ENCODE data around the gene ZNF230.

Gene ZNF230

DNA sequence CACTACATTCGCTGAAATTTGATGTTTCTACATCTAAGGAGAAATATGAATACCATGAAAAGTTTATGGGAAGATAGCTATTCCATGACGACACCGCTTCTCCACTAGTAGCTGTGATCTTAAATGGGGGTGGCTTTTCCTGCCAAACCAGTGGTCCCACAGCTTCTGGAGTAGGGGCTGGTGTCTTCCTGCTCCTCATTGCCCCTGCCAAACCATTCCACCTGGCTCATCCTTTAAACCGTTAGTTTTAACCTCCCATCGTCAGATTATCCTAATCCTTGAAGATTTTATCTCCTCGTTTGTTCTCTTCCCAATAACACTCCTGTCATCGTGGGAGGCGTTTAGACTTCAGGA is 568 bp upstream of the ZNF230 start:
- H3K9me3 ChIP-seq (ENCODE audit: insufficient read depth, low read depth, low read length), result no peaks in the 10 kb centered on the region
- H3K27ac ChIP-seq (ENCODE audit: low read depth, low read length), result no peak overlapping the region
- no peaks in the 10 kb centered on the region for H3K27me3 ChIP-seq (ENCODE audit: insufficient read depth, low read length)
- 30% methylated on average over 8 of the region's 8 CpGs for WGBS
- H3K9ac ChIP-seq (ENCODE audit: low read depth, low read length), result peak overlapping the region; percentile 64
- H3K4me1 ChIP-seq (ENCODE audit: insufficient read depth, low read length), result no peaks in the 10 kb centered on the region; the same call in 1 of the 2 replicates
- H3K4me3 ChIP-seq (ENCODE audit: low read length), result peak overlapping the region; percentile 74
- peaks cover 3% of the 10 kb centered on the region; the same call in 1 of the 2 replicates for H3K36me3 ChIP-seq (ENCODE audit: insufficient read depth, low read length)

DNA sequence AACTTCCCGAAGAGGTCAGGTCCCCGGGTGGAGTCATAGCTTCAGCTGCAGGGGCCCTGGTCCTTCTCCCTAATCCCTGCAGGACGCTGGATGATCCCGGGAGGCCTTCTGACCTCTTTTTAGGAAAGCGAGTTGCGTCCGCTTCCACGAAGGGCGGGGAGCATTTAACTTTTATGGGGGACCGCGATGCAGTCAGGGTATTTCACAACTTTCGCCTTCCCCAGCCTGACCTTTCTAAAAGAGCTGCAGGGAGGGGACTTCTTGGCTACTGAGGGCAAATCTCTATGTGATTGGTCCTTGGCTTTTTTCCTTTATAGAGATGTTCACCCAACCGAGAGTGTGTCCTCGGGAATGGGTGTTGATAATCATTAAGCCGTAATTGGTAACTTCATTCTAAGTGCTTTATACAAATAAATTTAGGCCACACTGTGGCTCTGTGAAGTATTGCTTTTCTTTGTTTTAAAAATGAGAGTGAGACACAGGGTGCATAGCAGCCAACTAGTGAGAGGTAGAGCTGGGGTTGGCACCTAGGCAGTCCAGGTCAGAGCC is 778 bp downstream of the ZNF230 start:
- no peaks in the 10 kb centered on the region for H3K27me3 ChIP-seq (ENCODE audit: insufficient read depth, low read length)
- WGBS, result 15% methylated on average over 15 of the region's 15 CpGs
- peaks cover 4% of the 10 kb centered on the region; the same call in 1 of the 2 replicates for H3K36me3 ChIP-seq (ENCODE audit: insufficient read depth, low read length)
- peak overlapping the region; percentile 74 for H3K4me3 ChIP-seq (ENCODE audit: low read length)
- H3K9ac ChIP-seq (ENCODE audit: low read depth, low read length), result peak overlapping the region; percentile 34
- H3K9me3 ChIP-seq (ENCODE audit: insufficient read depth, low read depth, low read length), result peaks cover 3% of the 10 kb centered on the region; the same call in 1 of the 2 replicates
- no peaks in the 10 kb centered on the region; the same call in 1 of the 2 replicates for H3K4me1 ChIP-seq (ENCODE audit: insufficient read depth, low read length)
- H3K27ac ChIP-seq (ENCODE audit: low read depth, low read length), result no peak overlapping the region

DNA sequence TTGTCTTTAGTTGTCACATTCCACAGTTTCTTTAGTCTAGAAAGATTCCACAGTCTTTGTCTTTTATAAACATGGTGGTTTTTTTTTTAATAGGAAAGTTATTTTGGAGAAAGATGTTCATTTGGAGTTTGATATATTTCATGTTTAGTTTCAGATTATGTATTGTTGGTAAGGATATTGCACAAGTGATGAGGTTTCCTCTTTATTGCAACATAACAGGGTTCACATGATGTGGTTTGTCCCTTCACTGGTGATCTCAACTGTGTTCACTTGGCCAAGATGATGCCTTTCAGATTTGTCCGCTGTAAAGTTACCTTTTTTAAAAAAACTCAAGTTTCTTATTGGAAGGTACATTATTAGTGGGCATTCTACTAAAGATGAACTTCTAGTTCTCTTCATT is 3.2 kb downstream of the ZNF230 start:
- no peak overlapping the region for H3K9ac ChIP-seq (ENCODE audit: low read depth, low read length)
- no peak overlapping the region for H3K4me3 ChIP-seq (ENCODE audit: low read length)
- peaks cover 28% of the 10 kb centered on the region for H3K9me3 ChIP-seq (ENCODE audit: insufficient read depth, low read depth, low read length)
- peaks cover 28% of the 10 kb centered on the region for H3K36me3 ChIP-seq (ENCODE audit: insufficient read depth, low read length)
- H3K27me3 ChIP-seq (ENCODE audit: insufficient read depth, low read length), result no peaks in the 10 kb centered on the region
- H3K27ac ChIP-seq (ENCODE audit: low read depth, low read length), result no peak overlapping the region
- H3K4me1 ChIP-seq (ENCODE audit: insufficient read depth, low read length), result no peaks in the 10 kb centered on the region; the same call in 1 of the 2 replicates
- no CpG with 5 or more reads among the region's 1 CpG for WGBS

DNA sequence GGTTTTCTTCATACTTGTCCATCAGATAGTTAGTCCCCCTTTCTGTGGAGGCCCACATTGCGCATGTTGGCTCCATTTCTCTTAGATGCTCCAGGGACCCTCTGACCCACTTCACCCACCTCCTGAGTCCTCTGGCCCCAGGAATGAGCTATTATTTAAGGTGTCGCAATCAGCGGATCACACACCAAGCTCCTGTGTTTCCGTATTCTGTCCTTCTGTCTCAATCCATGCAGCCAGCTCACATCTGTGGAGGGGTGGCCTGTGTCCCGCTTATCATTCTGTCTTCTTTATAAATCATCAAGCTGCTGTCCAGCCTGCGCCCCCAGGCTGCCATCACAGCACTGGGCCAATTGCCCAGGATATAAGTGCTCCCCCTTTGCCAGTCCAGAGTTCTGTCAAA is 4.7 kb downstream of the ZNF230 start:
- Histone ChIP-seq H3K9me3 (ENCODE audit: insufficient read depth, low read depth, low read length) (peaks cover 43% of the 10 kb centered on the region), H3K4me1 (ENCODE audit: insufficient read depth, low read length) (no peaks in the 10 kb centered on the region), H3K9ac (ENCODE audit: low read depth, low read length) (no peak overlapping the region), H3K27me3 (ENCODE audit: insufficient read depth, low read length) (no peaks in the 10 kb centered on the region), H3K4me3 (ENCODE audit: low read length) (no peak overlapping the region), H3K27ac (ENCODE audit: low read depth, low read length) (no peak overlapping the region), H3K36me3 (ENCODE audit: insufficient read depth, low read length) (peaks cover 40% of the 10 kb centered on the region)
- WGBS, result 97% methylated on average over 6 of the region's 6 CpGs

DNA sequence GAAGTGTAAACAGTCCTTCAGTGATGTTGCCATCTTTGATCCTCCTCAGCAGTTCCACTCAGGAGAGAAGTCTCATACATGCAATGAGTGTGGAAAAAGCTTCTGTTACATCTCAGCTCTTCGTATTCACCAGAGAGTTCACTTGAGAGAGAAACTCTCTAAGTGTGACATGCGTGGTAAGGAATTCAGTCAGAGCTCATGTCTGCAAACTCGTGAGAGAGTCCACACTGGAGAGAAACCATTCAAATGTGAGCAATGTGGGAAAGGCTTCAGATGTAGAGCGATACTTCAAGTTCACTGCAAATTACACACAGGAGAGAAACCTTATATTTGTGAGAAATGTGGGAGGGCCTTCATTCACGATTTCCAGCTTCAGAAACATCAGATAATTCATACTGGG is 7.7 kb downstream of the ZNF230 start:
- WGBS, result 96% methylated on average over 5 of the region's 5 CpGs
- H3K27me3 ChIP-seq (ENCODE audit: insufficient read depth, low read length), result no peaks in the 10 kb centered on the region

DNA sequence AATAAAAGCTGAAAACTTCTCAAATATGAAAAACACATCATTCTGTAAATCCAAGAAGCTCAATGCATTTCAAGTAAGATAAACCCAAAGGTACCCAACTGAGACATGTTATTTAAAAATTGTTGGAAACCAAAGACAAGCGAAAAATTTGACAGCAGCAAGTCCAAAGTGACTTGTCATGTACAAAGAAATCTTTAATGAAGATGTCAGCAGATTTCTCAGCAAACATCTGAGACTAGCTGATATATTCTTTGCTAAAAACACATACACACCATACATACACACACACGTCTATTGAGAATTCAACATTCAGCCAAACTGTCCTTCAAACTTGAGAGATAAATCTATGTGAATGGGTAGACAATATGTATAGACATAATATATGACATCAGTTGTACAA is 16.7 kb downstream of the ZNF230 start:
- H3K4me1 ChIP-seq (ENCODE audit: insufficient read depth, low read length), result no peaks in the 10 kb centered on the region
- H3K36me3 ChIP-seq (ENCODE audit: insufficient read depth, low read length), result no peaks in the 10 kb centered on the region
- H3K27ac ChIP-seq (ENCODE audit: low read depth, low read length), result no peak overlapping the region
- H3K27me3 ChIP-seq (ENCODE audit: insufficient read depth, low read length), result peaks cover 12% of the 10 kb centered on the region; the same call in 1 of the 2 replicates
- no peak overlapping the region for H3K9ac ChIP-seq (ENCODE audit: low read depth, low read length)
- peaks cover 4% of the 10 kb centered on the region; the same call in 1 of the 2 replicates for H3K9me3 ChIP-seq (ENCODE audit: insufficient read depth, low read depth, low read length)
- H3K4me3 ChIP-seq (ENCODE audit: low read length), result no peak overlapping the region
- 43% methylated on average over 1 of the region's 2 CpGs for WGBS

More for the DNA sequence above, 7.7 kb downstream of the ZNF230 start:
- Histone ChIP-seq H3K27ac (ENCODE audit: low read depth, low read length) (no peak overlapping the region), H3K36me3 (ENCODE audit: insufficient read depth, low read length) (peaks cover 40% of the 10 kb centered on the region), H3K4me3 (ENCODE audit: low read length) (no peak overlapping the region), H3K4me1 (ENCODE audit: insufficient read depth, low read length) (no peaks in the 10 kb centered on the region), H3K9ac (ENCODE audit: low read depth, low read length) (no peak overlapping the region), H3K9me3 (ENCODE audit: insufficient read depth, low read depth, low read length) (peaks cover 46% of the 10 kb centered on the region)

DNA sequence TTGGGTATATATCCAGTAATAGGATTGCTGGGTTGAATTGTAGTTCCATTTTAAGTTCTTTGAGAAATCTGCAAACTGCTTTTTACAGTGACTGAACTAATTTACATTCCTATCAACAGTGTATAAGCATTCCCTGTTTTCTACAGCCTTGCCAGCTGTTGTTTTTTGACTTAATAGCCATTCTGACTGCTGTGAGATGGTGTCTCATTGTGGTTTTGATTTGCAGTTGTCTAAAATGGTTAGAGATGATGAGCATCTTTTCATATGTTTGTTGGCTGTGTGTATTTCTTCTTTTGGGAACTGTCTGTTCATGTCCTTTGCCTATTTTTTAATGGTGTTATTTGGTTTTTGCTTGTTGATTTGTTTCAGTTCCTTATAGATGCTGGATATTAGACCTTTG is 18.5 kb downstream of the ZNF230 start:
- no peak overlapping the region for H3K9ac ChIP-seq (ENCODE audit: low read depth, low read length)
- no peak overlapping the region for H3K27ac ChIP-seq (ENCODE audit: low read depth, low read length)
- no peaks in the 10 kb centered on the region for H3K36me3 ChIP-seq (ENCODE audit: insufficient read depth, low read length)
- peaks cover 12% of the 10 kb centered on the region; the same call in 1 of the 2 replicates for H3K27me3 ChIP-seq (ENCODE audit: insufficient read depth, low read length)
- H3K4me1 ChIP-seq (ENCODE audit: insufficient read depth, low read length), result no peaks in the 10 kb centered on the region
- H3K4me3 ChIP-seq (ENCODE audit: low read length), result no peak overlapping the region
- H3K9me3 ChIP-seq (ENCODE audit: insufficient read depth, low read depth, low read length), result no peaks in the 10 kb centered on the region; the same call in 1 of the 2 replicates

DNA sequence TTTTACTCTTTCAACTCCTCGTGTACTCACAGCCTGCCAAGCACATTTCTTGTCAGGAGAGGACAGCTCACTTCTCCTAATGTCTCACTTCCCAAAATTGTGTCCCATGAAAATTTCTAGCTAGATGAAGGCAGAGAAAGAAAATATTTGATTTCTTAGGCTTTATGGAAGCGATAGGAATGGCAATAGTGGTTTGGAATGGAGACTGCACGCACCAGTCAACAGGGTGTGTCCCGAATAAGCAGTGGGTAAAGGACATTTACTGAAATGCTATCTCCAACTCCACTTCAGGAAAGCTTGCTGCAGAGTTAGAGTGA is 22.1 kb downstream of the ZNF230 start:
- Histone ChIP-seq H3K36me3 (ENCODE audit: insufficient read depth, low read length) (peaks cover 33% of the 10 kb centered on the region), H3K4me3 (ENCODE audit: low read length) (peak overlapping the region; percentile 82), H3K27me3 (ENCODE audit: insufficient read depth, low read length) (peaks cover 12% of the 10 kb centered on the region; the same call in 1 of the 2 replicates), H3K4me1 (ENCODE audit: insufficient read depth, low read length) (no peaks in the 10 kb centered on the region), H3K9me3 (ENCODE audit: insufficient read depth, low read depth, low read length) (peaks cover 9% of the 10 kb centered on the region; the same call in 1 of the 2 replicates), H3K27ac (ENCODE audit: low read depth, low read length) (no peak overlapping the region), H3K9ac (ENCODE audit: low read depth, low read length) (peak overlapping the region; percentile 68)
- whole genome bisulfite sequencing, result 51% methylated on average over 4 of the region's 4 CpGs

DNA sequence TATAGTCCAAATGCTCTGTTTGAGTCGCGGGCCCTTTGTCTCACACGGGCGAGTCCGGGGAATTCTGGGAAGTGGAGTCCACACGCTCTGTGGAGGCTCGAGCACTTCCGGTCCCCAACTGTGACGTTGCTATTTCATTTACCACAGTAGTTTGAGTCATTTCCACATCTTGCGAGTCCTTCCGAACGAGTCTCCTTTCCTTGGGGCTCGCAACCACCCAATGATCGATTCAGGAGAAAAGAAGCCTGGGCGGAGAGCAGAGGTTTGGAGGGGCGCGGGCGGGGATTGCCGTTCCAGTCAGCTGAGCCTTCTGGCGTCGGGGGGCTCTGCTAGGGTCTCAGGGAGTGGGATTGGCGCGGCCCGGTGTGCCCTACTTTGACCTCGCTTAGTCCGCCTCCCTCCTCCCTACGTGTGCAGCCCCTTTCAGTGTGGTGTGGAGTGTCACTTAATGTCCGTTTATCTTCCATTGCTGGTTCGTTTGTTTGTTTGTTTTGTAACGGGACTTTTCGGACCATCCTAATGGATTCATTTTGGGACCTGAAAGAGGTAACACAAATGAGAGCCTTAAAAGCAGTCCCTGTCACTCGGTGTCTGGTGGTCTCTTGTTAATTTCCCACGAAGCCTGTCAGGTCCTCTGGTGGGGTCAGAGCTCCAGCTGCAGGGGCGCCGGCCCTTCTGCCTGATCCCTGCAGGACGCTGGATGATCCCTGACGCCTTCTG is 22.6 kb downstream of the ZNF230 start, which contains the start of gene ZNF222:
Gene ZNF222 (plus strand): TSS at position 163 of the 720 bp plus-strand sequence. CDS start 58 bp downstream, at position 221.
- Histone ChIP-seq H3K27me3 (ENCODE audit: insufficient read depth, low read length) (peaks cover 9% of the 10 kb centered on the region; the same call in 1 of the 2 replicates), H3K4me3 (ENCODE audit: low read length) (peak within 1 kb of the TSS; percentile 82), H3K36me3 (ENCODE audit: insufficient read depth, low read length) (peaks cover 38% of the 10 kb centered on the region), H3K27ac (ENCODE audit: low read depth, low read length) (no peak within 1 kb of the TSS), H3K9ac (ENCODE audit: low read depth, low read length) (peak within 1 kb of the TSS; percentile 68), H3K4me1 (ENCODE audit: insufficient read depth, low read length) (no peaks in the 10 kb centered on the region), H3K9me3 (ENCODE audit: insufficient read depth, low read depth, low read length) (peaks cover 14% of the 10 kb centered on the region)
- WGBS, result 2% methylated on average over 37 of the region's 37 CpGs

DNA sequence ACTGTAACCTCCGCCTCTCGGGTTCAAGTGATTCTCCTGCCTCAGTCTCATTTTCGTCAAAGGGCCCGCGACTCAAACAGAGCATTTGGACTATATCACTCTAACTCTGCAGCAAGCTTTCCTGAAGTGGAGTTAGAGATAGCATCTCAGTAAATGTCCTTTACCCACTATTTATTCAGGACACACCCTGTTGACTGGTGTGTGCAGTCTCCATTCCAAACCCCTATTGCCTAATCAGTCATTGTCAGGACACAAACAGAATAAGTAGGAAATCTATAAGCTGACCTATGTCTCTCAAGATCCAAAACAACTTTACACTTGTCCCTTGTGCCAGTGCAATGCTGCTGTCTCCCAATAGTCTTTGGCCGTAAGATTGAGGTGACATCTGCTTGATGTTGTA is 23.9 kb downstream of the ZNF230 start:
- peaks cover 50% of the 10 kb centered on the region for H3K36me3 ChIP-seq (ENCODE audit: insufficient read depth, low read length)
- H3K4me1 ChIP-seq (ENCODE audit: insufficient read depth, low read length), result no peaks in the 10 kb centered on the region
- no peak overlapping the region for H3K4me3 ChIP-seq (ENCODE audit: low read length)
- H3K27me3 ChIP-seq (ENCODE audit: insufficient read depth, low read length), result peaks cover 3% of the 10 kb centered on the region; the same call in 1 of the 2 replicates
- H3K27ac ChIP-seq (ENCODE audit: low read depth, low read length), result no peak overlapping the region
- 97% methylated on average over 6 of the region's 6 CpGs for WGBS
- no peak overlapping the region for H3K9ac ChIP-seq (ENCODE audit: low read depth, low read length)
- H3K9me3 ChIP-seq (ENCODE audit: insufficient read depth, low read depth, low read length), result peaks cover 26% of the 10 kb centered on the region

DNA sequence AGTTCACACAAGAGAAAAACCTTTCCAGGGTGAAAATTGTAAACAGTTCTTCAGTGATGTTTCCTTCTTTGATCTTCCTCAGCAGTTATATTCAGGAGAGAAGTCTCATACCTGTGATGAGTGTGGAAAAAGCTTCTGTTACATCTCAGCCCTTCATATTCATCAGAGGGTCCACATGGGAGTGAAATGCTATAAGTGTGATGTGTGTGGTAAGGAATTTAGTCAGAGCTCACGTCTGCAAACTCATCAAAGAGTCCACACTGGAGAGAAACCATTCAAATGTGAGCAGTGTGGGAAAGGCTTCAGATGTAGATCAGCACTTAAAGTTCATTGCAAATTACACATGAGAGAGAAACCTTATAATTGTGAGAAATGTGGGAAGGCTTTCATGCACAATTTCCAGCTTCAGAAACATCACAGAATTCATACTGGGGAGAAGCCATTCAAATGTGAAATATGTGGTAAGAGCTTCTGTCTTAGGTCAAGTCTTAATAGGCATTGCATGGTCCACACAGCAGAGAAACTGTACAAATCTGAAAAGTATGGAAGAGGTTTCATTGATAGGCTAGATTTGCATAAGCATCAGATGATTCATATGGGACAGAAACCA is 29.3 kb downstream of the ZNF230 start:
- Histone ChIP-seq H3K36me3 (ENCODE audit: insufficient read depth, low read length) (peaks cover 60% of the 10 kb centered on the region), H3K4me1 (ENCODE audit: insufficient read depth, low read length) (no peaks in the 10 kb centered on the region), H3K27ac (ENCODE audit: low read depth, low read length) (no peak overlapping the region), H3K4me3 (ENCODE audit: low read length) (no peak overlapping the region), H3K9ac (ENCODE audit: low read depth, low read length) (no peak overlapping the region), H3K27me3 (ENCODE audit: insufficient read depth, low read length) (no peaks in the 10 kb centered on the region), H3K9me3 (ENCODE audit: insufficient read depth, low read depth, low read length) (peaks cover 63% of the 10 kb centered on the region)
- WGBS, result 94% methylated on average over 1 of the region's 1 CpG
